RWPE1 (cell line): ENCODE measurements around the gene PYURF.

Experiments
- CTCF ChIA-PET: fragments of 350-600 bp; sonication (Branson Sonifier 250); formaldehyde crosslinking; extraction: SDS; loops from one replicate; lab custom pipeline; 2021; lab: Yijun Ruan, JAX
- POLR2A ChIA-PET: fragments of 400-600 bp; formaldehyde crosslinking; extraction: SDS; loops from one replicate; lab custom pipeline; 2020; ENCODE audit warnings: antibody characterized with exemption; ENCODE audit not compliant: low non-redundant PET; lab: Yijun Ruan, JAX
- DNase-seq: peaks from one replicate; pipeline ENCODE4 v3.0.0; 2012; ENCODE audit warnings: low spot score
- H3K27ac ChIP-seq: fragments of 450-650 bp; 2 replicates; pipeline ENCODE4 v1.5.1; 2017
- TF ChIP-seq, protein P1 (sequence below): fragments of 450-650 bp; conservative IDR thresholded peaks from 2 replicates; pipeline ENCODE4 v1.5.1; 2017; ENCODE audit warnings: low read depth, mild to moderate bottlenecking

The PYURF gene

DNA sequence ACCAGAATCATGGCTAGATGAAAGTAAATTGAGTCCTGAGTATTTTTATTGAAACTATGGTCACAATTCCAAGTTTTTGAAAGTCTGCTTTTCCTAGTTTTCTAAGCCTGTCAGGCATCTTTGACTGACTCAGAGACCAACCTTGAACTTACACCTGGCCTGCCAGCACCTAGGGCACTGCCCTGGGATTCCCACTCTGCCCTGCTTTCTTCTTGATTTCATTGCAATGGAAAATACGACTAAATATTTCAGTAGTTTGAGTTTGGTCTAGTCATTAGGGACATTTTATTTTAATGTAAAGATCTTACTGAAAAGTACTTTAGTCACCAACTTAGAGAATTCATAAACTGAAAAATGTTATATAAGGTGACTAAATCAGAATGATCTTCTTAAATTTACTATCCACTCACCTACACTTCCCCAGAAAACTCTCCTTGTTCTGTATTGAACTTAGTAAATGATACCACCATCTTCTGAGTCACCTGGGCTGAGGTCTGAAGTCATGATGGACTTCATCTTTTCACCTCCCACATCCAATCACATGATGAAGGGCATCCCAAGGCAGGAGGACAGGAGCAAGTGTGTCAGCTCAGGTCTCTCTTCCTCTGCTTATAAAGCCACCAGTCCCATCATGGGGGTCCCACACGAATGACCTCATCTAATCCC lies 11.6 kb upstream of the PYURF start:
- H3K27ac ChIP-seq = no peak overlapping the region

DNA sequence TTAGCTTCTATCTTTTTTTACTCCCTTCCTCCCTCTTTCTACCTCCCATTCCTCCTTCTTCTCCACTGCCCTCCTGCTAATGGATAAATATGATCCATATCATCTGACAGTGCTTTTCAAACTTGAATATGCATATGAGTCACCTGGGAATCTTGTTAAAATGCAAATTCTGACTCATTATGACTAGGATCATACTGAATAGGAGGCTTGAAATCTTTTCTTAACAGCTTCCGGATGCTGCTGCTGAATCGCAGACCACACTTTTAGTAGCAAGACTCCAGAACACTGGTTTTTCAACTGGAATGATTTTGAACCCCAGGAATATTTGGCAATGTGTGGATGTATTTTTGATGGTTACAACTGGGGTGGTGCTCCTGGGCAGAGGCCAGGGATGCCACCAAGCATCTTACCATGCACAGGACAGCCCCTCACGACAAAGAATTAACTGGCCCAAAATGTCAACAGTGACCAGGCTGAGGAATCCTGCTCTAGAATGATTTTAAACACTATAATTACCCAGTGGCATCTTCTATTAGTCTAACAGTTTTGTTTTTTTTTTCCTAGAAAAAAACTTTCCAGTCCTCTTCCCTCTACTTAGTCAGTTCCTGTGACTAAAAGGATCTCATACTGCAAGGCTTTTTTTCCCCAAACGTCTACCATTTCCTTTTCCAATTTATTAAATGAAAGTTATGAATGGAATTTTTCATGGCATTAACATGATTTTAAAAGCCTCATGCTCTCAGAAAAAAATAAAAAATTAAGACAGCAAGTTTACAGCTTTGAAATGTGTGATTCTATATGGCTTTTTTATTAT lies 10.6 kb upstream of the PYURF start:
- DNase-seq = peak; percentile 81
- ChIA-PET POLR2A (no interaction called here), CTCF (no interaction called here)
- peak overlapping the region; percentile 61; the same call in 1 of the 2 replicates for H3K27ac ChIP-seq
- TF ChIP-seq, protein P1, sequence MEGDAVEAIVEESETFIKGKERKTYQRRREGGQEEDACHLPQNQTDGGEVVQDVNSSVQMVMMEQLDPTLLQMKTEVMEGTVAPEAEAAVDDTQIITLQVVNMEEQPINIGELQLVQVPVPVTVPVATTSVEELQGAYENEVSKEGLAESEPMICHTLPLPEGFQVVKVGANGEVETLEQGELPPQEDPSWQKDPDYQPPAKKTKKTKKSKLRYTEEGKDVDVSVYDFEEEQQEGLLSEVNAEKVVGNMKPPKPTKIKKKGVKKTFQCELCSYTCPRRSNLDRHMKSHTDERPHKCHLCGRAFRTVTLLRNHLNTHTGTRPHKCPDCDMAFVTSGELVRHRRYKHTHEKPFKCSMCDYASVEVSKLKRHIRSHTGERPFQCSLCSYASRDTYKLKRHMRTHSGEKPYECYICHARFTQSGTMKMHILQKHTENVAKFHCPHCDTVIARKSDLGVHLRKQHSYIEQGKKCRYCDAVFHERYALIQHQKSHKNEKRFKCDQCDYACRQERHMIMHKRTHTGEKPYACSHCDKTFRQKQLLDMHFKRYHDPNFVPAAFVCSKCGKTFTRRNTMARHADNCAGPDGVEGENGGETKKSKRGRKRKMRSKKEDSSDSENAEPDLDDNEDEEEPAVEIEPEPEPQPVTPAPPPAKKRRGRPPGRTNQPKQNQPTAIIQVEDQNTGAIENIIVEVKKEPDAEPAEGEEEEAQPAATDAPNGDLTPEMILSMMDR = no peak

More for the DNA sequence above, 11.6 kb upstream of the PYURF start:
- CTCF ChIA-PET = interaction anchor here (0.6 kb wide), 1 partner anchor 171 kb away, joined by 4 read pairs; no protein-coding TSS in a partner anchor
- POLR2A ChIA-PET = no interaction called here
- TF ChIP-seq, protein P1 = no peak
- DNase-seq = no peak

DNA sequence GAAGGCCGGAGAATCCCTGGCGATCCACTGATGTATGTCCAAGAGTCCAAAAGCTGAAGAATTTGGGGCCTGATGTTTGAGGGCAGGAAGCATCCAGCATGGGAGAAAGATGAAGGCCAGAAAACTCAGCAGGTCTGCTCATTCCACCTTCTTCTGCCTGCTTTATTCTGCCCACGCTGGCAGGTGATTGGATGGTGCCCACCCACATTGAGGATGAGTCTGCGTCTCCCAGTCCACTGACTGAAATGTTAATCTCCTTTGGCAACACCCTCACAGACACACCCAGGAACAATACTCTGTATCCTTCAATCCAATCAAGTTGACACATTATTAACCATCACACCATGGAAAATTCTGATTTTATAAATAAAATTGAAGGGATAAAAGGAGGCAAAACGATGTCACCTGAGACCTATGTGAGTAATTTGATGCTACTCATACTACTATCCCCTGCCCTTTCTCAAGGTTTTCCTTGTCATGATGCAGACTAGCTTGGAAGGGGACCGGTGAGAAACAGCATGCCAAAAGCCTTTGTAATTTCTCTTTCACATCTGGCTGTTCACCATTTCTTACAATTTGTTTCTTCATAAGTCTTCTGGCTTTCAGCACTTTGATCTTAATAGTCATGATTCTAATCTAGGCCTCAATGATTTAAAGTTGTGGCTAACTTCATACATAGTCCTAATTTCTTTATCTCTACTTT lies 9.7 kb upstream of the PYURF start:
- TF ChIP-seq, protein P1 = no peak
- DNase-seq = no peak
- ChIA-PET CTCF (interaction anchor here (0.9 kb wide), 1 partner anchor 83 kb away, joined by 3 read pairs; no protein-coding TSS in a partner anchor), POLR2A (no interaction called here)
- H3K27ac ChIP-seq = peak overlapping the region; percentile 35; the same call in 1 of the 2 replicates

DNA sequence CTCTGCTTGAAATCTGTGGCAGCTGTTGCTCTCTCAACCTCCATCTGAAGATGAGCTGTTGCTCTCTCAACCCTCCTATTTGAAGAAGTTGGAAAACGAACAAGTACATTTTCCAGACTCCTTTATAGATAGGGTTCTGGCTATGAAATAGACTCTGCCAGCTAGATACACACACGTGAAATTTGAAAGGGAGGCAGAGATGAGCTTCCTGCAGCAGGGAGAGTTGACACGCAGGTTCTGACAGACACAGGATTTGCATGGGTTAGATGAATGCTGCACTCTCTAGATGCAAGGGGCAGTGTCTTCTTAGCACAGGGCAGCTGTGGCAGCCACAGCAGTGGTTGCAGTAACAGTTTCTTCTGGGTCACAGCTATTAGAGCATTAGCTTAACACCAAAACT lies 8.0 kb upstream of the PYURF start:
- DNase-seq = no peak
- CTCF ChIA-PET = interaction anchor here (1.0 kb wide), 1 partner anchor 492 kb away, joined by 4 read pairs; no protein-coding TSS in a partner anchor
- POLR2A ChIA-PET = no interaction called here
- TF ChIP-seq, protein P1 = no peak
- no peak overlapping the region for H3K27ac ChIP-seq

DNA sequence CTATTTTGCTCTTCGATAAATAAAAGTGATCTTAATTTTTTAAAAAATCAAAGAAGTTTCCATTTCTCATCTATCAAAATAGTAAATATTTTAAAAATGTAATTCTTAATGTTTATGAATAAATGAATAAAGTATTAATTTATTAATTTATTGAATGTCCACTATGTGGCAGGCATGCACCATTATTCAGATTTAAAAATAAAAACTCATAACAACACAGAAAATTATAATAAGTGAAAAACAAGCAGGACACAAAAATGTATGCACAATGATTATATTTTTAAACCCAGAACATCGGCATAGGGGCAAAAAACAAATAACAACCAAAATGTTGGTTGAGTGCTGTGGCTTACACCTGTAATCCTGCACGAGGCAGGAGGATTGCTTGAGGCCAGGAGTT lies 5.3 kb upstream of the PYURF start:
- ChIA-PET CTCF (interaction anchor here (0.5 to 0.6 kb wide), 2 partner anchors 196 to 702 kb away, joined by 3 read pairs; no protein-coding TSS in a partner anchor), POLR2A (no interaction called here)
- DNase-seq = no peak
- TF ChIP-seq, protein P1 = 0 out of 2 replicates have a peak, but pooled peaks have one; percentile 24
- no peak overlapping the region for H3K27ac ChIP-seq

DNA sequence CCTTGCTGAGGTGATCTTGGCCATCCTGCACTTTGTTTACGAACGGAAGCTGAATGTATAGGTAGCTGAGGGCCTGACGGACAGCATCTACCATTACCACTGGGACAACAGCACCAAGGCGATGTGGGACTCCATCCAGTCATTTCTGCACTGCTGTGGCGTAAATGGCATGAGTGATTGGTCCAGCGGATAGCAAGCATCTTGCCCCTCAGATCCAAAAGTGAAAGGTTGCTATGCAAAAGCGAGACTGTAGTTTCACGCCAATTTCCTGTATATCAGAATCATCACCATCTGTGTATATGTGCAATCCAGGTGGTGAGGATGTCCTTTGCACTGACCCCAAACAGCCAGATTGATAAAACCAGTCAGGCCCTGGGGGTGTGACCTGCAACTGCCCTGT lies 4.2 kb upstream of the PYURF start:
- TF ChIP-seq, protein P1 = no peak
- ChIA-PET POLR2A (no interaction called here), CTCF (interaction anchor here (0.6 to 1.7 kb wide), 2 partner anchors 132 to 259 kb away, joined by 3 to 8 read pairs; no protein-coding TSS in a partner anchor)
- no peak for DNase-seq
- H3K27ac ChIP-seq = no peak overlapping the region
